Ovary (tissue), 3 donors: ENCODE results near the gene TCN2.

Source experiments
- CTCF ChIP-seq, 3 donors: fragments of 450-650 bp in 2 of 3; fragments of 200-600 bp in 1 of 3; IDR thresholded peaks; one replicate each; pipeline versions ENCODE4 v1.5.1 to v1.8.0; 2016 to 2022; ENCODE audit warnings: antibody characterized with exemption in 3 of 3, mild to moderate bottlenecking in 1 of 3
- POLR2A ChIP-seq: fragments of 450-650 bp; IDR thresholded peaks from one replicate; pipeline ENCODE4 v1.6.1; 2017; ENCODE audit warnings: antibody characterized with exemption, mild to moderate bottlenecking, moderate library complexity
- donor health status: DM: no; HTN: no; CAD: no.

GRCh38 chr22:30572210-30572609 lies 34.8 kb upstream of the TCN2 start:
- TF ChIP-seq CTCF (IDR thresholded peaks at IDR 0.05) = no peak
- TF ChIP-seq POLR2A = no peak
